GM12878 (cell line): Measurements from ENCODE around the gene RNF152. TPM values are rescaled to one million over a fixed set of nuclear protein-coding genes. Genes with fewer than 3 reads are reported as not detected.

Experiments
- ATAC-seq: fragments of 200-7000 bp; cut with Tn5 transposase; 3 replicates; pipeline ENCODE4 v1.9.1; 2020; ENCODE audit warnings: mild to moderate bottlenecking, moderate library complexity
- BruUV-seq: library from RNA; stranded (reverse); fragments of 400-500 nt; replicated peaks from 2 replicates; lab custom pipeline; 2021; lab: Mats Ljungman, UMichigan
- CTCF ChIA-PET: fragments of 300-600 bp; sonication (Branson Sonifier 250); formaldehyde crosslinking; extraction: SDS; loops from one replicate; lab custom pipeline; 2021; ENCODE audit warnings: inconsistent platforms; lab: Yijun Ruan, JAX
- POLR2A ChIA-PET: fragments of 350-600 bp; formaldehyde crosslinking; extraction: SDS; loops from one replicate; lab custom pipeline; 2021; ENCODE audit warnings: inconsistent platforms; lab: Charles Lee
- RAD21 ChIA-PET: fragments of 300-600 bp; sonication (Branson Sonifier 250); formaldehyde crosslinking; loops from one replicate; lab custom pipeline; 2023; ENCODE audit warnings: antibody characterized with exemption; ENCODE audit not compliant: unreplicated experiment; lab: Charles Lee
- SMC1A ChIA-PET: fragments of 300-600 bp; sonication (Branson Sonifier 250); formaldehyde crosslinking; loops from one replicate; lab custom pipeline; 2023; ENCODE audit not compliant: unreplicated experiment, uncharacterized antibody; lab: Charles Lee
- DNase-seq: peaks from one replicate; pipeline ENCODE4 v3.0.0-alpha.2; 2011; ENCODE audit warnings: low read depth, low spot score
- FAIRE-seq: peaks from 3 replicates; lab custom pipeline; 2011; peaks lifted over from hg19 to GRCh38; lab: Jason Lieb, UNC
- H2AFZ ChIP-seq: 2 replicates; pipeline ENCODE4 v1.6.0; 2011; ENCODE audit warnings: low read depth, low read length, control low read depth; ENCODE audit not compliant: control insufficient read depth
- H3K27ac ChIP-seq: 2 replicates; pipeline ENCODE4 v1.5.1; 2011; ENCODE audit warnings: control low read depth; ENCODE audit not compliant: control insufficient read depth, insufficient read depth
- H3K27me3 ChIP-seq, 2 experiments: replicated peaks in 1 of 2; 2 replicates each; pipeline versions ENCODE4 v1.6.0 to v1.6.1; 2011; ENCODE audit warnings: low read length in 1 of 2; ENCODE audit not compliant: control insufficient read depth in 2 of 2, insufficient read depth in 2 of 2
- H3K36me3 ChIP-seq, 2 experiments: 2 replicates each; pipeline ENCODE4 v1.5.1; 2011; ENCODE audit warnings: low read length in 1 of 2; ENCODE audit not compliant: control insufficient read depth in 2 of 2, insufficient read depth in 2 of 2
- H3K4me1 ChIP-seq: 2 replicates; pipeline ENCODE4 v1.6.1; 2011; ENCODE audit warnings: mild to moderate bottlenecking, low read length, moderate library complexity, mixed read lengths; ENCODE audit not compliant: control insufficient read depth, insufficient read depth
- H3K4me2 ChIP-seq: 2 replicates; pipeline ENCODE4 v1.6.0; 2011; ENCODE audit warnings: control low read depth; ENCODE audit not compliant: control insufficient read depth, insufficient read depth
- H3K4me3 ChIP-seq: fragments of 200-600 bp; sonication (generic); 2 replicates; pipeline ENCODE4 v1.5.1; 2016
- H3K79me2 ChIP-seq: 2 replicates; pipeline ENCODE4 v1.6.0; 2011; ENCODE audit warnings: low read length; ENCODE audit not compliant: control insufficient read depth, insufficient read depth
- H3K9ac ChIP-seq: 2 replicates; pipeline ENCODE4 v1.8.0; 2011; ENCODE audit warnings: low read length, control low read depth, mixed read lengths; ENCODE audit not compliant: control insufficient read depth, insufficient read depth
- H3K9me3 ChIP-seq: replicated peaks from 3 replicates; pipeline ENCODE4 v1.5.1; 2011; ENCODE audit warnings: mild to moderate bottlenecking, low read length; ENCODE audit not compliant: control insufficient read depth, insufficient read depth
- H4K20me1 ChIP-seq: 2 replicates; pipeline ENCODE4 v1.6.0; 2011; ENCODE audit not compliant: control insufficient read depth, insufficient read depth
- CBX3 ChIP-seq: fragments of 200-600 bp; sonication (generic); IDR thresholded peaks from 2 replicates; pipeline ENCODE4 v1.6.1; 2016; ENCODE audit warnings: low read depth, borderline replicate concordance
- CREB1 ChIP-seq: IDR thresholded peaks from 2 replicates; pipeline ENCODE4 v1.6.1; 2012; ENCODE audit warnings: low read depth, mild to moderate bottlenecking, inconsistent platforms
- EZH2 ChIP-seq: IDR thresholded peaks from 2 replicates; pipeline ENCODE4 v1.6.1; 2012; ENCODE audit warnings: low read depth, mild to moderate bottlenecking, control low read depth, inconsistent platforms, low read length, borderline replicate concordance; ENCODE audit not compliant: control insufficient read depth
- FOXK2 ChIP-seq: fragments of 450-650 bp; IDR thresholded peaks from 2 replicates; pipeline ENCODE4 v1.6.1; 2017; ENCODE audit warnings: mild to moderate bottlenecking, moderate library complexity
- HDAC6 ChIP-seq: fragments of 200-600 bp; sonication (generic); IDR thresholded peaks from one replicate; pipeline ENCODE4 v1.8.0; 2017; ENCODE audit warnings: antibody characterized with exemption; ENCODE audit not compliant: unreplicated experiment
- IRF5 ChIP-seq: fragments of 450-650 bp; IDR thresholded peaks from 2 replicates; pipeline ENCODE4 v1.6.1; 2017; ENCODE audit warnings: borderline replicate concordance
- KDM1A ChIP-seq: fragments of 200-600 bp; sonication (generic); IDR thresholded peaks from 2 replicates; pipeline ENCODE4 v1.6.1; 2016; ENCODE audit warnings: borderline replicate concordance
- MLLT1 ChIP-seq: fragments of 450-650 bp; IDR thresholded peaks from 2 replicates; pipeline ENCODE4 v1.6.1; 2016; ENCODE audit warnings: mild to moderate bottlenecking
- POU2F2 ChIP-seq: IDR thresholded peaks from 3 replicates; pipeline ENCODE4 v1.6.1; 2011; ENCODE audit warnings: low read depth, mild to moderate bottlenecking, low read length, borderline replicate concordance
- RAD21 ChIP-seq: IDR thresholded peaks from 2 replicates; pipeline ENCODE4 v1.6.1; 2011; ENCODE audit warnings: mild to moderate bottlenecking, low read depth, low read length, moderate library complexity; ENCODE audit not compliant: insufficient read depth
- RELB ChIP-seq: fragments of 450-650 bp; IDR thresholded peaks from 2 replicates; pipeline ENCODE4 v1.6.1; 2017; ENCODE audit warnings: low read depth, mild to moderate bottlenecking, moderate library complexity
- RFX5 ChIP-seq: IDR thresholded peaks from 2 replicates; pipeline ENCODE4 v1.6.1; 2011; ENCODE audit warnings: low read depth, low read length, improper control_type of control experiment
- ZBTB4 ChIP-seq: fragments of 450-650 bp; formaldehyde crosslinking; IDR thresholded peaks from 2 replicates; pipeline ENCODE4 v1.4.0; 2022; ENCODE audit warnings: mild to moderate bottlenecking, moderate library complexity
- WGBS: methylation state at CpG from one replicate; pipeline ENCODE4 v1.1.6; 2016; ENCODE audit warnings: low lambda C conversion rate; ENCODE audit not compliant: insufficient replicate concordance, insufficient coverage; ENCODE audit errors: missing lambda C conversion rate; 5-methylcytosine and 5-hydroxymethylcytosine counted together
- in situ Hi-C: fragments of 300-500 bp; cut with MboI; formaldehyde crosslinking; loops from 9 replicates; pipeline ENCODE4 v1.14.3; 2018; ENCODE audit warnings: mixed read lengths
- intact Hi-C: fragments of 100-400 bp; cut with micrococcal nuclease; formaldehyde crosslinking; loops from one replicate; pipeline ENCODE4 v1.14.2; 2022; ENCODE audit not compliant: unreplicated experiment
- polyA plus RNA-seq, 11 experiments: library from polyadenylated mRNA; depleted of rRNA in 4 of 11; unstranded in 6 of 11; stranded (reverse) in 5 of 11; fragments of >200 nt; fragmentation: Nextera tagmentation in 4 of 11; fragmentation: Illumina TruSeq in 1 of 11; extraction: Ambion mirVana in 4 of 11; extraction: Trizol in 1 of 11; gene quantifications; 1 replicate in 1 of 11; 2 replicates in 10 of 11; pipeline versions ENCODE4 v1.2.1 to v1.2.3, GENCODE V29; 2011 to 2016; ENCODE audit warnings: inconsistent platforms in 2 of 11, missing spikeins in 2 of 11, low read depth in 1 of 11
- total RNA-seq, 4 experiments: library from RNA; depleted of rRNA in 3 of 4; stranded (reverse); fragments of >200 nt in 3 of 4; fragmentation: Illumina TruSeq in 1 of 4; extraction: Trizol in 1 of 4; gene quantifications; 2 replicates each; pipeline versions ENCODE4 v1.2.1 to v1.2.3, GENCODE V29; 2013 to 2021

Gene RNF152
- total and polyA plus RNA-seq, 10 of the 15 experiments (the other 5 are each of a cell fraction or from before 2014, with no cell fraction given): under 0.01 to 0.07 (median 0.03) TPM; not detected in 7

GRCh38 chr18:61808286-61808685 lies 84.5 kb downstream of the RNF152 start (continued):
- TF ChIP-seq EZH2 (no peak), KDM1A (no peak), MLLT1 (no peak), CREB1 (no peak), POU2F2 (no peak), ZBTB4 (no peak), FOXK2 (no peak)

GRCh38 chr18:61803393-61803792 lies 89.4 kb downstream of the RNF152 start:
- Histone ChIP-seq H4K20me1 (no peaks in the 10 kb centered on the region), H3K27me3 (no peaks in the 10 kb centered on the region; a peak in 1 of 4 replicates), H3K79me2 (no peaks in the 10 kb centered on the region), H3K4me2 (no peak overlapping the region), H2AFZ (no peak overlapping the region), H3K9ac (no peak overlapping the region), H3K4me1 (no peaks in the 10 kb centered on the region), H3K27ac (no peak overlapping the region), H3K9me3 (no peaks in the 10 kb centered on the region; the same call in 2 of the 3 replicates), H3K36me3 (no peaks in the 10 kb centered on the region), H3K4me3 (no peak overlapping the region)
- ATAC-seq (no peak), FAIRE-seq (no peak), DNase-seq (no peak)
- no TSS peak for BruUV-seq
- WGBS: 0% methylated on average over 2 of the region's 2 CpGs
- ChIA-PET CTCF (no interaction called here), SMC1A (interaction anchor here (1.2 kb wide), 1 partner anchor 251 kb away, joined by 3 read pairs; no protein-coding TSS in a partner anchor), RAD21 (no interaction called here), POLR2A (no interaction called here)
- intact Hi-C loops: no loop called here
- in situ Hi-C loops: no loop called here
- TF ChIP-seq HDAC6 (no peak), RELB (no peak), IRF5 (no peak), RFX5 (no peak), CBX3 (no peak), RAD21 (no peak)
